PC-9 (cell line): ENCODE data around the gene VILL. TPM values are rescaled to one million over a fixed set of nuclear protein-coding genes. Genes with fewer than 3 reads are reported as not detected.

Experiments
- BruUV-seq: library from RNA; stranded (reverse); fragments of 400-500 nt; replicated peaks from 2 replicates; lab custom pipeline; 2021; lab: Mats Ljungman, UMichigan
- CTCF ChIA-PET: fragments of 300-600 bp; sonication (Branson Sonifier 250); formaldehyde crosslinking; loops from one replicate; lab custom pipeline; 2022; ENCODE audit warnings: antibody characterized with exemption; lab: Charles Lee
- POLR2A ChIA-PET: fragments of 300-600 bp; sonication (Branson Sonifier 250); formaldehyde crosslinking; loops from one replicate; lab custom pipeline; 2022; ENCODE audit warnings: antibody characterized with exemption; ENCODE audit not compliant: unreplicated experiment; lab: Charles Lee
- DNase-seq, 2 experiments: peaks; one replicate each; pipeline versions ENCODE4 v3.0.0 to v3.0.0-alpha.2; 2015 to 2022; ENCODE audit warnings: mixed read lengths in 1 of 2
- H2AFZ ChIP-seq: fragments of 200-600 bp; sonication (generic); 2 replicates; pipeline ENCODE4 v1.8.1; 2017; ENCODE audit warnings: antibody characterized with exemption
- H3F3A ChIP-seq: fragments of 200-600 bp; sonication (generic); 2 replicates; pipeline ENCODE4 v1.8.1; 2017; ENCODE audit warnings: antibody characterized with exemption, mild to moderate bottlenecking, low read depth; ENCODE audit not compliant: insufficient read depth
- H3K27ac ChIP-seq: fragments of 200-600 bp; sonication (generic); 2 replicates; pipeline ENCODE4 v1.6.1; 2016; ENCODE audit warnings: mixed run types
- H3K27me3 ChIP-seq: fragments of 200-600 bp; sonication (generic); 2 replicates; pipeline ENCODE4 v1.6.1; 2016; ENCODE audit warnings: low read depth, mixed run types; ENCODE audit not compliant: insufficient read depth
- H3K36me3 ChIP-seq: fragments of 200-600 bp; sonication (generic); 2 replicates; pipeline ENCODE4 v1.6.1; 2016; ENCODE audit warnings: low read depth, mixed run types
- H3K4me1 ChIP-seq: fragments of 200-600 bp; sonication (generic); replicated peaks from 2 replicates; pipeline ENCODE4 v1.6.1; 2016; ENCODE audit warnings: mixed run types; ENCODE audit not compliant: insufficient read depth
- H3K4me2 ChIP-seq: fragments of 200-600 bp; sonication (generic); 2 replicates; pipeline ENCODE4 v1.6.1; 2017; ENCODE audit warnings: mixed run types
- H3K4me3 ChIP-seq: fragments of 200-600 bp; sonication (generic); 2 replicates; pipeline ENCODE4 v1.6.1; 2016; ENCODE audit warnings: mixed run types
- H3K79me2 ChIP-seq: fragments of 200-600 bp; sonication (generic); 2 replicates; pipeline ENCODE4 v1.6.1; 2017; ENCODE audit warnings: low read depth, mixed run types
- H3K9me2 ChIP-seq: fragments of 200-600 bp; sonication (generic); 2 replicates; pipeline ENCODE4 v1.8.1; 2017; ENCODE audit warnings: mild to moderate bottlenecking; ENCODE audit not compliant: insufficient read depth
- H3K9me3 ChIP-seq: fragments of 200-600 bp; sonication (generic); 2 replicates; pipeline ENCODE4 v1.8.1; 2016; ENCODE audit warnings: low read depth; ENCODE audit not compliant: insufficient read depth
- H4K20me1 ChIP-seq: fragments of 200-600 bp; sonication (generic); 2 replicates; pipeline ENCODE4 v1.8.1; 2017; ENCODE audit not compliant: insufficient read depth
- CTCF ChIP-seq: fragments of 200-600 bp; sonication (generic); conservative IDR thresholded peaks from 2 replicates; pipeline ENCODE4 v1.6.1; 2017; ENCODE audit warnings: mixed run types, antibody characterized with exemption, mild to moderate bottlenecking, moderate library complexity
- EZH2 ChIP-seq: fragments of 200-600 bp; sonication (generic); IDR thresholded peaks from 2 replicates; pipeline ENCODE4 v1.8.0; 2017; ENCODE audit warnings: antibody characterized with exemption, low read depth
- intact Hi-C: fragments of 100-400 bp; cut with micrococcal nuclease; formaldehyde crosslinking; loops from one replicate; pipeline ENCODE4 v1.10.0; 2022; ENCODE audit not compliant: unreplicated experiment
- total RNA-seq: library from RNA; stranded (reverse); gene quantifications from 2 replicates; pipeline ENCODE4 v1.2.3, GENCODE V29; 2021

VILL gene
- total RNA-seq, 1 experiment from 2014 or later = 14.7 TPM

GRCh38 chr3:38015485-38015884 is 24.9 kb downstream of the VILL start:
- Histone ChIP-seq H3K27me3 (no peaks in the 10 kb centered on the region), H3K4me1 (no peaks in the 10 kb centered on the region), H4K20me1 (no peaks in the 10 kb centered on the region), H3K4me2 (no peak overlapping the region), H3K9me3 (no peaks in the 10 kb centered on the region), H2AFZ (no peak overlapping the region), H3F3A (no peaks in the 10 kb centered on the region), H3K4me3 (no peak overlapping the region), H3K79me2 (no peaks in the 10 kb centered on the region), H3K9me2 (no peaks in the 10 kb centered on the region), H3K27ac (no peak overlapping the region), H3K36me3 (no peaks in the 10 kb centered on the region)
- intact Hi-C loops = no loop called here
- no TSS peak for BruUV-seq
- POLR2A ChIA-PET = interaction anchor here (0.6 kb wide), 1 partner anchor 121 kb away, joined by 4 read pairs; the partner anchor contains the start of gene ACAA1
- TF ChIP-seq EZH2 = no peak
- no peak for TF ChIP-seq CTCF
- DNase-seq = no peak
- CTCF ChIA-PET = interaction anchor here (0.7 kb wide), 1 partner anchor 271 kb away, joined by 3 read pairs; no protein-coding TSS in a partner anchor

- no peak overlapping the region for H3K4me3 ChIP-seq
- intact Hi-C loops = no loop called here
- no peaks in the 10 kb centered on the region for H4K20me1 ChIP-seq
- H3F3A ChIP-seq = no peaks in the 10 kb centered on the region
- H3K36me3 ChIP-seq = no peaks in the 10 kb centered on the region
- no peaks in the 10 kb centered on the region for H3K9me3 ChIP-seq
- H3K4me1 ChIP-seq = no peaks in the 10 kb centered on the region
- H2AFZ ChIP-seq = no peak overlapping the region
- no peak overlapping the region for H3K4me2 ChIP-seq
- CTCF ChIA-PET = interaction anchor here (0.7 kb wide), 1 partner anchor 271 kb away, joined by 3 read pairs; no protein-coding TSS in a partner anchor
- H3K27ac ChIP-seq = no peak overlapping the region
- H3K9me2 ChIP-seq = no peaks in the 10 kb centered on the region
- TF ChIP-seq EZH2 = no peak
- TF ChIP-seq CTCF = no peak
- no TSS peak for BruUV-seq
- H3K79me2 ChIP-seq = no peaks in the 10 kb centered on the region
- H3K27me3 ChIP-seq = no peaks in the 10 kb centered on the region
- POLR2A ChIA-PET = interaction anchor here (0.6 kb wide), 1 partner anchor 121 kb away, joined by 4 read pairs; the partner anchor contains the start of gene ACAA1
- DNase-seq = no peak
These were observed 25.4 kb downstream of the VILL start for GRCh38 chr3:38015984-38016383.

DNA sequence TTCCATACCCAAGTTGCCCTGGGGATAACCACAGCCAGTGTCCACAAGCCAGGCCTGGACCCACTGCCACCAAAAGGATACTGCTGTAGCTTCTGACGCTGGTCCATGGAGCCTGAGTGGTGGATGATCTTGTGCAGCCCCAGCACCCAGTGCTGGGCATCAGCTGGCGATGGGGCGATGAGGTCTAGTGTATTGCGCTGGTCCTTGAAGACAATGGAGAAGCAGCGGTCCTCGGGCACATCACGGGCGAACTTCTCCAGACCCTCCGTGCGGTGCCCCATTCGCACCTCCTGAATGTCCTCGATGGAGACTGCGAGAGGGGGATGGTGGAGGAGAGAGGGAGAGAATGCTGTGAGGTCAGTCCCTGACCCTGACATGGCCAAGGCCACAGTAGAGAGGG is 25.8 kb downstream of the VILL start:
- Histone ChIP-seq H3K36me3 (no peaks in the 10 kb centered on the region), H3K4me1 (no peaks in the 10 kb centered on the region), H4K20me1 (no peaks in the 10 kb centered on the region), H3K4me2 (no peak overlapping the region), H3F3A (no peaks in the 10 kb centered on the region), H3K27ac (no peak overlapping the region), H3K79me2 (no peaks in the 10 kb centered on the region), H2AFZ (no peak overlapping the region), H3K27me3 (no peaks in the 10 kb centered on the region), H3K4me3 (no peak overlapping the region), H3K9me2 (no peaks in the 10 kb centered on the region), H3K9me3 (no peaks in the 10 kb centered on the region)
- TF ChIP-seq EZH2 (no peak), CTCF (no peak)
- DNase-seq = no peak
- intact Hi-C loops = no loop called here
- CTCF ChIA-PET = no interaction called here
- POLR2A ChIA-PET = no interaction called here
- BruUV-seq = no TSS peak
